HG02973 (cell line): ENCODE data around the gene RDH11.

ENCODE experiments used
- ATAC-seq: cut with Tn5 transposase; IDR thresholded peaks from one replicate; pipeline ENCODE4 v1.9.1; 2021; ENCODE audit warnings: moderate library complexity; ENCODE audit not compliant: unreplicated experiment

Gene RDH11

GRCh38 chr14:67650694-67651093 is 44.9 kb downstream of the RDH11 start:
- ATAC-seq, result no peak

- ATAC-seq, result no peak
These were observed 45.4 kb downstream of the RDH11 start for GRCh38 chr14:67650151-67650550.

GRCh38 chr14:67646131-67646530 is 49.4 kb downstream of the RDH11 start:
- ATAC-seq, result no peak

GRCh38 chr14:67645414-67645813 is 50.1 kb downstream of the RDH11 start:
- no peak for ATAC-seq

GRCh38 chr14:67644428-67644827 is 51.1 kb downstream of the RDH11 start:
- ATAC-seq, result no peak

- no peak for ATAC-seq
These were observed 51.9 kb downstream of the RDH11 start for GRCh38 chr14:67643713-67644112.

GRCh38 chr14:67641902-67642749 is 53.4 kb downstream of the RDH11 start:
- no peak for ATAC-seq

- no peak for ATAC-seq
These were observed 54.1 kb downstream of the RDH11 start for GRCh38 chr14:67641480-67641879.

- no peak for ATAC-seq
These were observed 56.9 kb downstream of the RDH11 start for GRCh38 chr14:67638642-67639041.

- no peak for ATAC-seq
These were observed 59.1 kb downstream of the RDH11 start for GRCh38 chr14:67636361-67636919.

GRCh38 chr14:67633451-67634147 is 62.0 kb downstream of the RDH11 start:
- ATAC-seq, result no peak

GRCh38 chr14:67630938-67631337 is 64.6 kb downstream of the RDH11 start:
- ATAC-seq, result no peak

- ATAC-seq, result no peak
These were observed 65.4 kb downstream of the RDH11 start for GRCh38 chr14:67630186-67630585.

GRCh38 chr14:67627519-67627918 is 68.0 kb downstream of the RDH11 start:
- no peak for ATAC-seq
